Neural cell (in vitro differentiated cells): ENCODE measurements around the gene SLC2A4RG. TPM values are rescaled to one million over a fixed set of nuclear protein-coding genes. Genes with fewer than 3 reads are reported as not detected.

Experiments
- H2AFZ ChIP-seq: fragments of 200-600, 300-800 bp; sonication (generic), shearing (Covaris generic); 2 replicates; pipeline ENCODE4 v1.6.0; 2014; ENCODE audit warnings: low read depth, mild to moderate bottlenecking, antibody characterized with exemption, low read length, moderate library complexity
- H3F3A ChIP-seq: fragments of 200-600 bp; shearing (Covaris generic); 2 replicates; pipeline ENCODE4 v1.6.1; 2016; ENCODE audit warnings: mild to moderate bottlenecking, moderate library complexity, mixed read lengths, antibody characterized with exemption, low read length; ENCODE audit not compliant: insufficient read depth, poor library complexity, severe bottlenecking
- H3K27ac ChIP-seq: fragments of 200-600, 300-800 bp; sonication (generic), shearing (Covaris generic); 2 replicates; pipeline ENCODE4 v1.5.1; 2014; ENCODE audit warnings: mild to moderate bottlenecking, low read length, moderate library complexity
- H3K27me3 ChIP-seq: fragments of 300-800, 200-600 bp; sonication (generic), shearing (Covaris generic); 2 replicates; pipeline ENCODE4 v1.6.0; 2014; ENCODE audit warnings: mild to moderate bottlenecking, low read depth, low read length, moderate library complexity; ENCODE audit not compliant: insufficient read depth
- H3K36me3 ChIP-seq: fragments of 300-800, 200-600 bp; sonication (generic), shearing (Covaris generic); 2 replicates; pipeline ENCODE4 v1.5.1; 2014; ENCODE audit warnings: mild to moderate bottlenecking, antibody characterized with exemption, low read length, moderate library complexity; ENCODE audit not compliant: insufficient read depth
- H3K4me2 ChIP-seq: fragments of 300-800, 200-600 bp; sonication (generic), shearing (Covaris generic); 2 replicates; pipeline ENCODE4 v1.6.0; 2014; ENCODE audit warnings: mild to moderate bottlenecking, low read length
- H3K4me3 ChIP-seq: fragments of 300-800, 200-600 bp; sonication (generic), shearing (Covaris generic); 2 replicates; pipeline ENCODE4 v1.5.1; 2014; ENCODE audit warnings: mild to moderate bottlenecking, low read length, moderate library complexity
- H3K79me2 ChIP-seq: fragments of 200-600 bp; shearing (Covaris generic); replicated peaks from 2 replicates; pipeline ENCODE4 v1.6.0; 2014; ENCODE audit warnings: mild to moderate bottlenecking, low read length, moderate library complexity; ENCODE audit not compliant: insufficient read depth
- H3K9ac ChIP-seq: fragments of 300-800, 200-600 bp; sonication (generic), shearing (Covaris generic); 2 replicates; pipeline ENCODE4 v1.6.1; 2016; ENCODE audit warnings: mild to moderate bottlenecking, low read length, mixed read lengths
- H3K9me2 ChIP-seq: fragments of 200-600 bp; shearing (Covaris generic); 2 replicates; pipeline ENCODE4 v1.6.1; 2016; ENCODE audit warnings: mild to moderate bottlenecking, low read length, mixed read lengths; ENCODE audit not compliant: insufficient read depth
- H3K9me3 ChIP-seq: fragments of 200-600, 300-800 bp; sonication (generic), shearing (Covaris generic); 2 replicates; pipeline ENCODE4 v1.6.1; 2016; ENCODE audit warnings: mild to moderate bottlenecking, mixed run types, low read length, moderate library complexity, mixed read lengths
- H4K20me1 ChIP-seq: fragments of 200-600 bp; shearing (Covaris generic); 2 replicates; pipeline ENCODE4 v1.6.1; 2016; ENCODE audit warnings: mild to moderate bottlenecking, mixed run types; ENCODE audit not compliant: insufficient read depth
- EP300 ChIP-seq: fragments of 450-650 bp; conservative IDR thresholded peaks from 2 replicates; pipeline ENCODE4 v1.6.1; 2014; ENCODE audit warnings: antibody characterized with exemption, mild to moderate bottlenecking, moderate library complexity; ENCODE audit not compliant: poor library complexity, severe bottlenecking
- EZH2 ChIP-seq: fragments of 200-600, 300-800 bp; shearing (Covaris generic), sonication (generic); IDR thresholded peaks from 2 replicates; pipeline ENCODE4 v1.6.1; 2014; ENCODE audit warnings: antibody characterized with exemption, low read length, borderline replicate concordance, mild to moderate bottlenecking; ENCODE audit not compliant: insufficient read depth, poor library complexity, severe bottlenecking
- MXI1 ChIP-seq: fragments of 450-650 bp; conservative IDR thresholded peaks from 2 replicates; pipeline ENCODE4 v1.6.1; 2014; ENCODE audit warnings: antibody characterized with exemption, mild to moderate bottlenecking; ENCODE audit not compliant: poor library complexity, severe bottlenecking
- POLR2AphosphoS5 ChIP-seq: IDR thresholded peaks from 2 replicates; pipeline ENCODE4 v1.6.1; 2012
- RAD21 ChIP-seq: fragments of 450-650 bp; conservative IDR thresholded peaks from 2 replicates; pipeline ENCODE4 v1.6.1; 2014; ENCODE audit warnings: antibody characterized with exemption, mild to moderate bottlenecking, moderate library complexity
- REST ChIP-seq: IDR thresholded peaks from 2 replicates; pipeline ENCODE4 v1.6.1; 2012; ENCODE audit warnings: borderline replicate concordance
- SMC3 ChIP-seq: fragments of 450-650 bp; conservative IDR thresholded peaks from 2 replicates; pipeline ENCODE4 v1.6.1; 2014; ENCODE audit warnings: antibody characterized with exemption, mild to moderate bottlenecking, moderate library complexity; ENCODE audit not compliant: poor library complexity
- TAF1 ChIP-seq: IDR thresholded peaks from 2 replicates; pipeline ENCODE4 v1.6.1; 2012; ENCODE audit warnings: low read depth
- polyA plus RNA-seq: library from polyadenylated mRNA; depleted of rRNA; stranded (reverse); fragments of >200 nt; gene quantifications from 2 replicates; pipeline ENCODE4 v1.2.3, GENCODE V29; 2014
- small RNA-seq, 3 experiments: library from RNA; depleted of rRNA; stranded (forward); fragments of <200 nt; gene quantifications; one replicate each; pipeline ENCODE3, GENCODE V24; 2012
- TF ChIP-seq, protein P1 (sequence below): fragments of 450-650 bp; IDR thresholded peaks from 2 replicates; pipeline ENCODE4 v1.5.1; 2014; ENCODE audit warnings: antibody characterized with exemption, mild to moderate bottlenecking, moderate library complexity; ENCODE audit not compliant: poor library complexity, severe bottlenecking

SLC2A4RG gene
- polyA plus RNA-seq, 1 donor from 2014 or later = 52.1 TPM

GRCh38 chr20:63792866-63793265, 53.3 kb downstream of the SLC2A4RG start:
- Histone ChIP-seq H3K9me3 (no peaks in the 10 kb centered on the region), H3K9me2 (no peaks in the 10 kb centered on the region), H3K4me3 (no peak overlapping the region), H3K79me2 (peaks cover 12% of the 10 kb centered on the region), H3K27me3 (no peaks in the 10 kb centered on the region), H3K9ac (no peak overlapping the region), H4K20me1 (no peaks in the 10 kb centered on the region), H3K36me3 (no peaks in the 10 kb centered on the region), H3K27ac (no peak overlapping the region), H2AFZ (no peak overlapping the region), H3K4me2 (no peak overlapping the region), H3F3A (no peaks in the 10 kb centered on the region)
- TF ChIP-seq EZH2 (no peak), EP300 (no peak), RAD21 (no peak), REST (no peak), SMC3 (no peak), MXI1 (no peak), POLR2AphosphoS5 (no peak), TAF1 (no peak)
- TF ChIP-seq, protein P1, sequence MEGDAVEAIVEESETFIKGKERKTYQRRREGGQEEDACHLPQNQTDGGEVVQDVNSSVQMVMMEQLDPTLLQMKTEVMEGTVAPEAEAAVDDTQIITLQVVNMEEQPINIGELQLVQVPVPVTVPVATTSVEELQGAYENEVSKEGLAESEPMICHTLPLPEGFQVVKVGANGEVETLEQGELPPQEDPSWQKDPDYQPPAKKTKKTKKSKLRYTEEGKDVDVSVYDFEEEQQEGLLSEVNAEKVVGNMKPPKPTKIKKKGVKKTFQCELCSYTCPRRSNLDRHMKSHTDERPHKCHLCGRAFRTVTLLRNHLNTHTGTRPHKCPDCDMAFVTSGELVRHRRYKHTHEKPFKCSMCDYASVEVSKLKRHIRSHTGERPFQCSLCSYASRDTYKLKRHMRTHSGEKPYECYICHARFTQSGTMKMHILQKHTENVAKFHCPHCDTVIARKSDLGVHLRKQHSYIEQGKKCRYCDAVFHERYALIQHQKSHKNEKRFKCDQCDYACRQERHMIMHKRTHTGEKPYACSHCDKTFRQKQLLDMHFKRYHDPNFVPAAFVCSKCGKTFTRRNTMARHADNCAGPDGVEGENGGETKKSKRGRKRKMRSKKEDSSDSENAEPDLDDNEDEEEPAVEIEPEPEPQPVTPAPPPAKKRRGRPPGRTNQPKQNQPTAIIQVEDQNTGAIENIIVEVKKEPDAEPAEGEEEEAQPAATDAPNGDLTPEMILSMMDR = no peak

Small RNA genes within 50 kb of the gene (small RNA-seq; reads per million reads assigned to genes)
- gene LIME1 (0 to 0.39 (median 0) reads per million in 3 experiments), gene TNFRSF6B (0 reads per million in 3 experiments)

Other genes starting within 250 kb of the SLC2A4RG start
- 208 and 260 TPM in 2 replicates for gene EEF1A2, start 240.7 kb upstream of the SLC2A4RG start, polyA plus RNA-seq
- gene PPDPF, start 219.0 kb upstream of the SLC2A4RG start, polyA plus RNA-seq = 95.1 and 106 TPM in 2 replicates
- gene PTK6, start 202.4 kb upstream of the SLC2A4RG start, polyA plus RNA-seq = not detected in 2 replicates
- not detected in 2 replicates for gene SRMS, start 192.0 kb upstream of the SLC2A4RG start, polyA plus RNA-seq
- 1.9 and 5.2 TPM in 2 replicates for gene FNDC11, start 185.6 kb upstream of the SLC2A4RG start, polyA plus RNA-seq
- 0.40 and 1.3 TPM in 2 replicates for gene HELZ2, start 165.5 kb upstream of the SLC2A4RG start, polyA plus RNA-seq
- 13.7 and 14.1 TPM in 2 replicates for gene GMEB2, start 112.7 kb upstream of the SLC2A4RG start, polyA plus RNA-seq
- 268 and 322 TPM in 2 replicates for gene STMN3, start 86.4 kb upstream of the SLC2A4RG start, polyA plus RNA-seq
- gene RTEL1, start 81.5 kb upstream of the SLC2A4RG start, polyA plus RNA-seq = 29.2 and 31.9 TPM in 2 replicates
- gene TNFRSF6B, start 43.1 kb upstream of the SLC2A4RG start, polyA plus RNA-seq = 9.4 TPM in 1 of 2 replicates, not detected in the other
- gene ARFRP1, start 31.8 kb upstream of the SLC2A4RG start, polyA plus RNA-seq = 70.9 and 78.0 TPM in 2 replicates
- 60.8 and 67.5 TPM in 2 replicates for gene ZGPAT, start 31.7 kb upstream of the SLC2A4RG start, polyA plus RNA-seq
- gene LIME1, start 3.1 kb upstream of the SLC2A4RG start, polyA plus RNA-seq = 65.2 and 83.6 TPM in 2 replicates
- 15.0 and 21.0 TPM in 2 replicates for gene ZBTB46, start 91.5 kb downstream of the SLC2A4RG start, polyA plus RNA-seq
- gene ABHD16B, start 121.7 kb downstream of the SLC2A4RG start, polyA plus RNA-seq = not detected in 2 replicates
- gene TPD52L2, start 125.5 kb downstream of the SLC2A4RG start, polyA plus RNA-seq = 142 TPM in 2 replicates
- gene DNAJC5, start 155.3 kb downstream of the SLC2A4RG start, polyA plus RNA-seq = 82.8 and 96.7 TPM in 2 replicates
- gene UCKL1, start 216.6 kb downstream of the SLC2A4RG start, polyA plus RNA-seq = 58.9 and 66.8 TPM in 2 replicates
- gene ZNF512B, start 230.2 kb downstream of the SLC2A4RG start, polyA plus RNA-seq = 21.6 and 25.7 TPM in 2 replicates
- 23.3 and 28.7 TPM in 2 replicates for gene SAMD10, start 239.9 kb downstream of the SLC2A4RG start, polyA plus RNA-seq
- gene PRPF6, start 241.4 kb downstream of the SLC2A4RG start, polyA plus RNA-seq = 91.9 and 94.4 TPM in 2 replicates